Measurements from ENCODE around the gene STING1.

DNA sequence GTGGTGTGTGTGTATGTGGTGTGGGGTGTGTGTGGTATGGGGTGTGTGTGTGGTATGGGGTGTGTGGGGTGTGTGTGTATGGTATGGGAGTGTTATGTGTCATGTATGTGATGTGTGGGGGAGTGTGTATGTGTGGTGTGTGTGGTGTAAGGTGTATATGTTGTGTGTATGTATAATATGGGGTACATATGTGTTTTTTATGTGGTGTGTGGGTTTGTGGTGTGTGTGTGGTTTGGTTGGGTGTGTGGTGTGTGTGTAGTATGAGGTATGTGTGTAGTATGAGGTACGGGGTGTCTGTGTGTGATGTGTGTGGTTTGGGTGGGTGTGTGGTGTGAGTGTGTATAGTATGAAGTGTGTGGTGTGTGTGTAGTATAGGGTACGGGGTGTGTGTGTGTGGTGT is 31.4 kb downstream of the STING1 start:
- TF ChIP-seq, protein P1, sequence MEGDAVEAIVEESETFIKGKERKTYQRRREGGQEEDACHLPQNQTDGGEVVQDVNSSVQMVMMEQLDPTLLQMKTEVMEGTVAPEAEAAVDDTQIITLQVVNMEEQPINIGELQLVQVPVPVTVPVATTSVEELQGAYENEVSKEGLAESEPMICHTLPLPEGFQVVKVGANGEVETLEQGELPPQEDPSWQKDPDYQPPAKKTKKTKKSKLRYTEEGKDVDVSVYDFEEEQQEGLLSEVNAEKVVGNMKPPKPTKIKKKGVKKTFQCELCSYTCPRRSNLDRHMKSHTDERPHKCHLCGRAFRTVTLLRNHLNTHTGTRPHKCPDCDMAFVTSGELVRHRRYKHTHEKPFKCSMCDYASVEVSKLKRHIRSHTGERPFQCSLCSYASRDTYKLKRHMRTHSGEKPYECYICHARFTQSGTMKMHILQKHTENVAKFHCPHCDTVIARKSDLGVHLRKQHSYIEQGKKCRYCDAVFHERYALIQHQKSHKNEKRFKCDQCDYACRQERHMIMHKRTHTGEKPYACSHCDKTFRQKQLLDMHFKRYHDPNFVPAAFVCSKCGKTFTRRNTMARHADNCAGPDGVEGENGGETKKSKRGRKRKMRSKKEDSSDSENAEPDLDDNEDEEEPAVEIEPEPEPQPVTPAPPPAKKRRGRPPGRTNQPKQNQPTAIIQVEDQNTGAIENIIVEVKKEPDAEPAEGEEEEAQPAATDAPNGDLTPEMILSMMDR (IDR thresholded peaks at IDR 0.05; ENCODE audit: low read length): no peak
- TF ChIP-seq EZH2 (IDR thresholded peaks at IDR 0.05; ENCODE audit: borderline replicate concordance, low read length): no peak
